Dermis blood vessel endothelial cell (primary cell): ENCODE results near the gene INPP5B. TPM values are rescaled to one million over a fixed set of nuclear protein-coding genes. Genes with fewer than 3 reads are reported as not detected.

Experiments
- DNase-seq: peaks from one replicate; pipeline ENCODE4 v3.0.0; 2010
- total RNA-seq: library from RNA; depleted of rRNA; stranded (reverse); fragments of >200 nt; gene quantifications from 2 replicates; pipeline ENCODE4 v1.2.3, GENCODE V29; 2014

Gene INPP5B
- total RNA-seq, 1 donor from 2014 or later, result 21.3 TPM

DNA sequence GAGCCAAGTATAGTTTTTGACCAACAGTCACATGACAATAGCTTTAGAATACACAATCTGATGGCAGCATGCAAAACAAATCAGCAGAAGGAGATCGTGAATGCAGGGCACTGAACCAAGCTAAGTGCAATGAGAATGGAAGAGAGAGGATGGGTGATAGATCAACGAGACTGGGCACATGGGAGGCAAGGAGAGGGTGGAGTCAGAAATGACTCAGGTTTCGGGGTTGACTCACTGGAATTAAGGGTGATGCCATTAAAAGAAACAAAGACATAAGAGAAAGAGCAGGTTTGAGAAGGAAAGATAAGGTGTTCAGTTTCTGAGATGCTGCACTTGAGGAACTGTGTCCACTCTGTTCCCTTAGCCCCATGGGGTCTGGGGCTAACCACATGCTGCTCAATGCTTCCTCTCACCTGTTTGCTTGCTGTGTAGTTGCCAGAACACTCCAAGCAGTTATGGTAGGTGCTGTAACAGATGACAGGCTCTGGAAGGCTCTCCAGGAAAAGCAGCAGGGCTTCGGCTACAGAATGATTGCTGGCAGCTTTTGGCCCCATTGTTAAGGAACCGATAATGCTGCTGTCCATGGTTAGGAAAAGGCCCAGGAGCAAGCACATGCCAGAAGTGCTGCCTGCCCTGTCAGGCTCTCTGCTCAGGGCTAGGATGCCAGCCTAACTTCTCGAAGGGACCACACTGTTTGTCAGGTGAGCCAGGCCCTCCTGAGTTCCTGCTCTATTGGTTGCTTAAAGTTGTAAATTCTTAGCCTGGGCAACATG, 81.3 kb downstream of the INPP5B start:
- no peak for DNase-seq

DNA sequence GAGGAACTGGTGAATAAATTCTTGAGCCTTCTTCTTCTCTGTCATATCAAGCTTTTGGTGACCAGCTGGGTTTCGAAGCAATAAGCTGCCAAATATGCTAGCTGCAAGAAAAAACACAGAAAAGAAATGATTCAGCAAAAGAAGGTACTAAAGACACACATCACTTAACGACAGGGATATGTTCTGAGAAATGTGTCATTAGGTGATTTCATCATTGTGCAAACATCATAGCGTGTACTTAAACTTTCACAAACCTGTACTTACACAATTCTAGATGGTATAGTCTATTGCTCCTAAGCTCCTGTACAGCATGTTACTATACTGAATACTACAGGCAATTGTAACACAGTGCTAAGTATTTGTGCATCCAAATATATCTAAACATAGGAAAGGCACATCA, 84.5 kb downstream of the INPP5B start:
- DNase-seq, result no peak

DNA sequence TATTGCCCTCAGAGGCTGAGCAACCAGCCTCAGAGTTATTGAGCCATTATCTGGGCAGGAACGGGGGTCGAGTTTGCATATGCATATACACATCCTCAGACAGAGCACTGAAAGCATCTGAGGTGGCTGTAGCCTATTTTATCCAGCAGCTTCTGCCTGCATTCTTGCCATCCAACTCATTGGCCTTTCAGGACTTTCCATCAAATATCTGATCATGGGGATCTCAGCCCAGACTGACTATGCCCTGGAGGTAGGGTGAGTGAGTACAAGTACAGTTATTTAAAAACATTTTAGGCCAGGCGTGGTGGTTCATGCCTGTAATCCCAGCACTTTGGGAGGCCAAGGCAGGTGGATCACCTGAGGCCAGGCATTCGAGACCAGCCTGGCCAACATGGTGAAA, 85.7 kb downstream of the INPP5B start:
- no peak for DNase-seq

DNA sequence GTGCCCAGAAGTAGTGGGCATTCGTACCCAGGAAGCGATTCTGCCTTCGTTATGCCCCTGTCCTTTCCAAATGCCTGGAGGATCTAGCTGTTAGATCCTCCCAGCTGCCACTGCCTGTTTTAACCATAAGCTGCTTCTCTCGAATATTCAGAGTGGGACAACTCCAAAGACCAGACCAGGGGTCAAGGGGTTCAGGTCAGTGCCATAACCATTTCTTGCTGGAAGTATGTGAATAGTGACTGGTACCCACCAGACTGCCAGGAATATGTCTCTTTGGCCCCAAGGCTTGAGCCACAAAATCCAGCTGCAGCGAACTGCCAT, 86.5 kb downstream of the INPP5B start:
- no peak for DNase-seq

GRCh38 chr1:37859507-37860345, 87.1 kb downstream of the INPP5B start, which contains the start of gene MTF1:
Gene MTF1 (minus strand): TSS chr1:37859592. CDS start chr1:37857658, 1,934 bp downstream.
- DNase-seq, result peak; percentile 98

- DNase-seq, result no peak
Observed at GRCh38 chr1:37858931-37859506, 87.8 kb downstream of the INPP5B start.

- no peak for DNase-seq
Observed at GRCh38 chr1:37854406-37854805, 92.4 kb downstream of the INPP5B start.

- no peak for DNase-seq
Observed at GRCh38 chr1:37853157-37853556, 93.7 kb downstream of the INPP5B start.

DNA sequence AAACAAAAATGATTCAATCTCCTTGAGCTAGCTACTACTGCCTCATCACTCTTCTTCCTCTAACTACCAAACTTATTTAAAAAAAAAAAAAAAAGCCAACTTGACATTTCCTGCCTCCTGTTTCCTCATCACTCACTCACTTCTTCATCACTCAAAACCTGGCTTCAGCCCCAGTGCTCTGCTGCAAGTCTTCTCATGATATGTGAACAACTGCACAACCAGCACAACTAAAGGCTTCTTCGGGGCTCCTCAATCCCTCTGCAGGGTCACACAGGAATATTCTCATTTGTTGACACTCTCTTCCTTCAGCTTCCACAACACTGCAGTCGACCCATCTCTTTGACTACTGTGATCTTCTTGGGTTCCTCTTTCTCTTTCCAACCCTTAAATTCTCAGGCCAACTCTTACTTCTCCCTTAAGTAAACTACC, 95.1 kb downstream of the INPP5B start:
- DNase-seq, result peak; percentile 9

- no peak for DNase-seq
Observed at GRCh38 chr1:37851262-37851661, 95.6 kb downstream of the INPP5B start.

DNA sequence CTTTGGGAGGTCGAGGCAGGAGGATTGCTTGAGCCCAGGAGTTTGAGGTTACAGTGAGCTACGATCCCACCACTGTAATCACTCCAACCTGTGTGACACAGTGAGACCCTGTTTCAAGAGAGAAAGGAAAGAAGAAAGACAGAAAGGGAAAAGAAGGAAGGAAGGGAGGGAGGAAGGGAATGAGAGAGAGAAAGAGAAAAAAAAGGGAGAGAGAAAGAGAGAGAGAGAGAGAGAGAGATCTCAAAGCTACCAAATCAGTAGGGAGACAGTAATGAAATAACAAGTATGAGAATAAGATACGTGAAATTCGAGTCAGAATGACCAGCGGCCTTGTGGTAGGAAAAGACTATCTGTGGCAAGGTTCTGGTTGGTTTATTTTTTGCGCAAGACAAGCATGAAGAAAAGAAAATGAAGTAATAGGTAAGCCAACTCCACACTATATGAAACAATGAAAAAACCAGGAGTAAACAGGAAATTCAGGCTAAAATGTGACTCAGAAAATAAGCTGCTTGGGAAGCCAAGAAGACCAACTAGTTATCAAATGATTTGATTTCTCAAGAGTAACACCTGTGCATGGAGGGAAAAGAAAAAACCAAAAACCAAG, 96.4 kb downstream of the INPP5B start:
- DNase-seq, result peak; percentile 16

- no peak for DNase-seq
Observed at GRCh38 chr1:37849480-37849879, 97.4 kb downstream of the INPP5B start.

DNA sequence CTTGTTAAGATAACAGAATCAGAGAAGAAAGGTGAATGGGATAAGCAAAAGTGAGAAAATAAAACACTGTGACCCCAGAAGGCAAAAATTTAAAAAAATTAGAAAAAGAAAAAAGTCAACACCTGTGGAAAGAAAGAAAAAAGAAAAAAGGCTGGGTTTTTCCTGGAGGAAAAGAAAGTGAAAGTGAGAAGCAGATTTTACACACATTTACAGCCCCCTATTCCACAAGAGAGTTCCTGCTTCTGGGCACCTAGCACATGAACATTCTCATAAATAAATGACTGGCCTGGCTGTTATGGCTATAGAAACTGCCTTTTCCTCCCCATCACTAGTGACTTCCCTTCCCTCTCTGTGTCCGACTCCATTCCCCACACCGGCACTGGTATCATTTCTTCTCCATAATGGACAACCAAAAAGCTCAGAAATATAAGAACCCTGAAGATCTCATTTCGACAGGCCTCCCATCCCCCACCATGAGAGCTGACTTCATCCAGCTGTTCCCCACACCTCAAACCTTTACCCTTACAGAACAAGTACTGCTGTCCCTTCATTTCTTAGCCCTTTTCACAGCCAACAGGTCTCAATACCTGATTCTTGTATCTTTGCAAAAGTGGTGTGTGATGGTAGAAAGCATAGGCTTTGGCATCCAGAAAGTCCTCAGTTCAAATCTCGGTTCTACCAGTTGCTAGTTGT, 100.1 kb downstream of the INPP5B start:
- DNase-seq, result no peak

DNA sequence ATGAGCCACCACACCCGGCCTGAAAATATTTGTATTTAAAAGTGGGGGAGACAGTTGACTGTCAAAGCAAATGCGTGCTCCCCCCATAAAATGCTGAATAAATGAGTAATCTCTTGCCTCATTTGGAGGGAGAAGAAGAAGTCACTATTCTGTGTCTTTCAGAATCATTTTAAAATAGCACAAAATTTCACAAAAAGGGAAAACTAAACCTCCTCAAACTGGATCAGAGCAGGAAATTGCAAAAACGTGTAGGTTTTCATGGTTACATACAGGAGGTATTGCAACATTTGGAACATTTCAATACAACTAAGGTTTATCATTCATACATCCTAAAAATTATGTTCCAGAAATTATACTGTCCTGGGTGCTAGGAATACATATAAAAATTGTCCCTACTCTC, 101.1 kb downstream of the INPP5B start:
- no peak for DNase-seq

DNA sequence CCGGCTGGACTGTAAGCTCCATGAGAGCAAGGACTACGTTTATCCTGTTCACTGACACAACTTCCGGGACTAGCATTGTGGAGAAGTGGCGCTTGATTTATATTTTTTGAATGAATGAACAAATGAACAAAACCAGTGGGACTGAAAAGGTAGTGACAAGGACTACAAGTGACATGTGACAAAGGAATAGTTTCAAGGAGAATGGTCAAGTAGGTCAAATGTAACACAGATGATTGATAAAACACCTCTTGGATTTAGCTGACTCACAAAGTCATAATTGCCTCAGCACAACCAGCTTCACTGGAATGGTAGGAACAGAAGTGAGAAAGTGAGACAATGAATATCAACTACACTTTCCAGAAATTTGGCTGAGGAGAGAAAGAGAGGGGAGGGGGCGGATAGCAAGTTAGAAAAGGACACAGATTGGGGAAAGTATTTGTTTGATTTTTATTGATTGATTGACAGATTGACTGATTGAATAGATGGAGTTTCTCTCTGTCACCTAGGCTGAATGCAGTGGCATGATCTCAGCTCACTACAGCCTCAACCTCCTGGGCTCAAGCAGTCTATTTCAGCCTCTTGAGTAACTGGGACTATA, 101.7 kb downstream of the INPP5B start:
- no peak for DNase-seq

- DNase-seq, result no peak
Observed at GRCh38 chr1:37844536-37844935, 102.3 kb downstream of the INPP5B start.

- no peak for DNase-seq
Observed at GRCh38 chr1:37841652-37842051, 105.2 kb downstream of the INPP5B start.

DNA sequence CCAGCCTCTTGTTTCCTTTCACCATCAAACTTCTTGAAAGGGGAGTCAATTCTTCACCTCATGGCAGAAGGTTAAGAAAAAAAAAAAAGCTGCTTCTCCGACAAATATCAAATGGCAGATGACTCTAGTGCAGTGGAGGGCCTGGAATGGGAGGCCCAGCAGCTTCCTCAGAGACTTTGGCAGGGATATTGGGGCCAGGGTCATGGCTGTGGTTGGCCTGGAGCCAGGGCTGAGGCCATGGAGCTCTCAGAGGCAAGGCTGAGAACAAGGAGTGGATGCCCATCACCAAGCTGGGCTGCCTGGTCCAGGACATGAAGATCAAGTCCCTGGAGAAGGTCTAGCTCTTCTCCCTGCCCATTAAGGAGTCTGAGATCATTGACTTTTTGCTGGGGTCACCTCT, 106.1 kb downstream of the INPP5B start:
- DNase-seq, result no peak

DNA sequence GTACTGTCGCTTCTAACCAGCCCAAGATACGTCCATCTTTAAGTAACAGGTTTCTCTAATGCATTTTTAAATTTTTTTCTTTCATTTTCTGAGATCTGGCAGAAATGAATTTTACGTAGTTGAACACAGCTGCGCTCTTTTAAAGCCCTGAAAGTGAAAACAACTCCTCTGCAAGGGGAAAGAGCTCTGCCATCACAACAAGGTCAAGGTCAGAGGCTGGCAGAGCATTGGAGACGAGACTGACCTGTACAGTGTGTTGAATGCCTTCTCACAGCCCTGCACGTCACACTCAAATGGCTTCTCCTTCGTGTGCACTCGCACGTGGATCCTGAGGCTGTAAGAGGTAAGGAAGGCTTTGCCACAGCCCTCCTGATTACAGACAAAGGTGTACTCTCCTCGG, 107.2 kb downstream of the INPP5B start:
- no peak for DNase-seq

GRCh38 chr1:37836788-37837187, 110.1 kb downstream of the INPP5B start:
- DNase-seq, result no peak

DNA sequence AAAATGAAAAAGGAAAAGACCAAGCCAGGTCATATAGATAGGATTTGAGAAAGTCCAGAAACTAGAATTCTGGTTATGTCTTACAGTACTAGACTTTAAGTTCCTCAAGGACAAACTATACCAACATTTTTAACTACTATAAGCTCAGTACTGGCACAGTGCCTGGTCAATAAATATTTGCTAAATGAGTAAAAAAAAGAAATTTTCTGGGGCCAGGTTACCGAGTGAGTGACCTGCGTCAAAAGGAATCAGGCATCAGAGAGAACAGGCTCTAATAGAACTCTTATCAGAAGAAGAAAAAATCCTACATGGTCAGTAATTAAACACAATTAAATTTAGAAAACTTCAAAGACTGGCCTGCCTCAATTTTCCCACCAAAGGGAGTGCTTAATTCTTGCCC, 115.0 kb downstream of the INPP5B start:
- no peak for DNase-seq

- DNase-seq, result no peak
Observed at GRCh38 chr1:37831109-37831508, 115.7 kb downstream of the INPP5B start.
